ENCODE measurements around the gene NKX2-1. TPM values are rescaled to one million over a fixed set of nuclear protein-coding genes. Genes with fewer than 3 reads are reported as not detected.
A peak's percentile ranks its signal among the peaks of the same experiment; 100 is the strongest.

NKX2-1 gene
- total and polyA plus RNA-seq, 2 of the 13 experiments (the other 11 are each of a cell fraction or from before 2014, with no cell fraction given): not detected

- peak; percentile 79 for ATAC-seq
- Histone ChIP-seq H4K20me1 (ENCODE audit: insufficient read depth, low read length) (no peaks in the 10 kb centered on the region), H3K9ac (ENCODE audit: insufficient read depth, low read depth, low read length) (no peak overlapping the region), H3K4me3 (replicated peaks in 1 of 3; ENCODE audit: insufficient read depth in 1 of 3, low read depth in 2 of 3, low read length in 3 of 3) (no peak overlapping the region), H3K4me1 (ENCODE audit: insufficient read depth, low read length) (peaks cover 9% of the 10 kb centered on the region), H3K4me2 (ENCODE audit: low read depth, low read length) (no peak overlapping the region), H3K27ac (ENCODE audit: extremely low read length, insufficient read depth, low read length) (no peak overlapping the region), H3K27me3 (ENCODE audit: control insufficient read depth in 1 of 2, insufficient read depth in 2 of 2, low read length in 2 of 2) (peaks cover 0 to 15% of the 10 kb centered on the region in 2 experiments; a peak in 2 of 5 replicates), H3K36me3 (replicated peaks in 1 of 2; ENCODE audit: control insufficient read depth in 1 of 2, insufficient read depth in 2 of 2, low read length in 2 of 2) (no peaks in the 10 kb centered on the region), H2AFZ (ENCODE audit: low read length) (no peak overlapping the region), H3K79me2 (ENCODE audit: insufficient read depth, low read length) (no peaks in the 10 kb centered on the region), H3K9me3 (ENCODE audit: low read length) (no peaks in the 10 kb centered on the region)
- intact Hi-C loops (cut with micrococcal nuclease; ENCODE audit: unreplicated experiment) (loop anchor here (1.0 kb wide), 3 partner anchors 52 to 596 kb away; no protein-coding TSS in a partner anchor), in situ Hi-C loops (cut with HindIII; ENCODE audit: extremely low pct_ligation_motif_present, low pct_unique_long_range_greater_than_20kb) (loop anchor here (5.0 to 10.0 kb wide), 2 partner anchors 54 to 391 kb away; no protein-coding TSS in a partner anchor)
- peak; percentile 49 for FAIRE-seq
- 25% methylated on average over 4 of the region's 4 CpGs for WGBS (ENCODE audit: low lambda C conversion rate)
- ChIA-PET CTCF (ENCODE audit: low intra/inter-chr PET ratio, low total read pairs) (interaction anchor here (1.2 to 4.7 kb wide), 4 partner anchors 51 to 597 kb away, joined by 3 to 60 read pairs (median 21); no protein-coding TSS in a partner anchor), POLR2A (no interaction called here)
- no TSS peak for BruUV-seq (replicated peaks)
- DNase-seq (ENCODE audit: low spot score): peak; percentile 65
- TF ChIP-seq JUND (CRISPR knock-in tag; IDR thresholded peaks at IDR 0.05) (no peak), ARID3A (IDR thresholded peaks at IDR 0.05; ENCODE audit: low read depth, low read length) (peak; percentile 76), RAD21 (CRISPR knock-in tag; IDR thresholded peaks at IDR 0.05) (peak; percentile 55), FOXK1 (CRISPR knock-in tag; IDR thresholded peaks at IDR 0.05; ENCODE audit: borderline replicate concordance, low read depth) (0 out of 2 replicates have a peak, but pooled peaks have one; percentile 16), STAG1 (CRISPR knock-in tag; IDR thresholded peaks at IDR 0.05) (peak; percentile 68), MED13 (CRISPR knock-in tag; IDR thresholded peaks at IDR 0.05) (no peak), CTCF (CRISPR knock-in tag; IDR thresholded peaks at IDR 0.05) (peak; percentile 72), XRCC5 (optimal IDR thresholded peaks at IDR 0.05; ENCODE audit: low read length) (peak; percentile 56), ZNF33A (CRISPR knock-in tag; IDR thresholded peaks at IDR 0.05; ENCODE audit: borderline replicate concordance) (no peak), MNT (IDR thresholded peaks at IDR 0.05) (no peak), NCOA2 (CRISPR knock-in tag; IDR thresholded peaks at IDR 0.05) (0 out of 2 replicates have a peak, but pooled peaks have one; percentile 31), RXRA (CRISPR knock-in tag; IDR thresholded peaks at IDR 0.05) (no peak), ISL2 (CRISPR knock-in tag; IDR thresholded peaks at IDR 0.05) (0 out of 2 replicates have a peak, but pooled peaks have one; percentile 20), SMC3 (IDR thresholded peaks at IDR 0.05; ENCODE audit: low read length) (peak; percentile 88), MIXL1 (CRISPR knock-in tag; IDR thresholded peaks at IDR 0.05) (0 out of 2 replicates have a peak, but pooled peaks have one; percentile 52), ZBTB25 (CRISPR knock-in tag; IDR thresholded peaks at IDR 0.05) (peak; percentile 63; the same call in 1 of the 2 replicates), NONO (IDR thresholded peaks at IDR 0.05) (no peak), NONO (CRISPR knock-in tag; conservative IDR thresholded peaks at IDR 0.05) (0 out of 2 replicates have a peak, but pooled peaks have one; percentile 26)
Observed at GRCh38 chr14:36553656-36554260, 33.7 kb upstream of the NKX2-1 start.

Data from HepG2 (cell line).